PC-9 (cell line): Measurements from ENCODE around the gene DVL2. TPM values are rescaled to one million over a fixed set of nuclear protein-coding genes. Genes with fewer than 3 reads are reported as not detected.
A peak's percentile ranks its signal among the peaks of the same experiment; 100 is the strongest.

Experiments
- BruUV-seq: library from RNA; stranded (reverse); fragments of 400-500 nt; replicated peaks from 2 replicates; lab custom pipeline; 2021; lab: Mats Ljungman, UMichigan
- CTCF ChIA-PET: fragments of 300-600 bp; sonication (Branson Sonifier 250); formaldehyde crosslinking; loops from one replicate; lab custom pipeline; 2022; ENCODE audit warnings: antibody characterized with exemption; lab: Charles Lee
- POLR2A ChIA-PET: fragments of 300-600 bp; sonication (Branson Sonifier 250); formaldehyde crosslinking; loops from one replicate; lab custom pipeline; 2022; ENCODE audit warnings: antibody characterized with exemption; ENCODE audit not compliant: unreplicated experiment; lab: Charles Lee
- DNase-seq, 2 experiments: peaks; one replicate each; pipeline versions ENCODE4 v3.0.0 to v3.0.0-alpha.2; 2015 to 2022; ENCODE audit warnings: mixed read lengths in 1 of 2
- H2AFZ ChIP-seq: fragments of 200-600 bp; sonication (generic); 2 replicates; pipeline ENCODE4 v1.8.1; 2017; ENCODE audit warnings: antibody characterized with exemption
- H3F3A ChIP-seq: fragments of 200-600 bp; sonication (generic); 2 replicates; pipeline ENCODE4 v1.8.1; 2017; ENCODE audit warnings: antibody characterized with exemption, mild to moderate bottlenecking, low read depth; ENCODE audit not compliant: insufficient read depth
- H3K27ac ChIP-seq: fragments of 200-600 bp; sonication (generic); 2 replicates; pipeline ENCODE4 v1.6.1; 2016; ENCODE audit warnings: mixed run types
- H3K27me3 ChIP-seq: fragments of 200-600 bp; sonication (generic); 2 replicates; pipeline ENCODE4 v1.6.1; 2016; ENCODE audit warnings: low read depth, mixed run types; ENCODE audit not compliant: insufficient read depth
- H3K36me3 ChIP-seq: fragments of 200-600 bp; sonication (generic); 2 replicates; pipeline ENCODE4 v1.6.1; 2016; ENCODE audit warnings: low read depth, mixed run types
- H3K4me1 ChIP-seq: fragments of 200-600 bp; sonication (generic); replicated peaks from 2 replicates; pipeline ENCODE4 v1.6.1; 2016; ENCODE audit warnings: mixed run types; ENCODE audit not compliant: insufficient read depth
- H3K4me2 ChIP-seq: fragments of 200-600 bp; sonication (generic); 2 replicates; pipeline ENCODE4 v1.6.1; 2017; ENCODE audit warnings: mixed run types
- H3K4me3 ChIP-seq: fragments of 200-600 bp; sonication (generic); 2 replicates; pipeline ENCODE4 v1.6.1; 2016; ENCODE audit warnings: mixed run types
- H3K79me2 ChIP-seq: fragments of 200-600 bp; sonication (generic); 2 replicates; pipeline ENCODE4 v1.6.1; 2017; ENCODE audit warnings: low read depth, mixed run types
- H3K9me2 ChIP-seq: fragments of 200-600 bp; sonication (generic); 2 replicates; pipeline ENCODE4 v1.8.1; 2017; ENCODE audit warnings: mild to moderate bottlenecking; ENCODE audit not compliant: insufficient read depth
- H3K9me3 ChIP-seq: fragments of 200-600 bp; sonication (generic); 2 replicates; pipeline ENCODE4 v1.8.1; 2016; ENCODE audit warnings: low read depth; ENCODE audit not compliant: insufficient read depth
- H4K20me1 ChIP-seq: fragments of 200-600 bp; sonication (generic); 2 replicates; pipeline ENCODE4 v1.8.1; 2017; ENCODE audit not compliant: insufficient read depth
- CTCF ChIP-seq: fragments of 200-600 bp; sonication (generic); conservative IDR thresholded peaks from 2 replicates; pipeline ENCODE4 v1.6.1; 2017; ENCODE audit warnings: mixed run types, antibody characterized with exemption, mild to moderate bottlenecking, moderate library complexity
- EZH2 ChIP-seq: fragments of 200-600 bp; sonication (generic); IDR thresholded peaks from 2 replicates; pipeline ENCODE4 v1.8.0; 2017; ENCODE audit warnings: antibody characterized with exemption, low read depth
- intact Hi-C: fragments of 100-400 bp; cut with micrococcal nuclease; formaldehyde crosslinking; loops from one replicate; pipeline ENCODE4 v1.10.0; 2022; ENCODE audit not compliant: unreplicated experiment
- total RNA-seq: library from RNA; stranded (reverse); gene quantifications from 2 replicates; pipeline ENCODE4 v1.2.3, GENCODE V29; 2021

DVL2 gene
- total RNA-seq, 1 experiment from 2014 or later: 86.8 TPM

DNA sequence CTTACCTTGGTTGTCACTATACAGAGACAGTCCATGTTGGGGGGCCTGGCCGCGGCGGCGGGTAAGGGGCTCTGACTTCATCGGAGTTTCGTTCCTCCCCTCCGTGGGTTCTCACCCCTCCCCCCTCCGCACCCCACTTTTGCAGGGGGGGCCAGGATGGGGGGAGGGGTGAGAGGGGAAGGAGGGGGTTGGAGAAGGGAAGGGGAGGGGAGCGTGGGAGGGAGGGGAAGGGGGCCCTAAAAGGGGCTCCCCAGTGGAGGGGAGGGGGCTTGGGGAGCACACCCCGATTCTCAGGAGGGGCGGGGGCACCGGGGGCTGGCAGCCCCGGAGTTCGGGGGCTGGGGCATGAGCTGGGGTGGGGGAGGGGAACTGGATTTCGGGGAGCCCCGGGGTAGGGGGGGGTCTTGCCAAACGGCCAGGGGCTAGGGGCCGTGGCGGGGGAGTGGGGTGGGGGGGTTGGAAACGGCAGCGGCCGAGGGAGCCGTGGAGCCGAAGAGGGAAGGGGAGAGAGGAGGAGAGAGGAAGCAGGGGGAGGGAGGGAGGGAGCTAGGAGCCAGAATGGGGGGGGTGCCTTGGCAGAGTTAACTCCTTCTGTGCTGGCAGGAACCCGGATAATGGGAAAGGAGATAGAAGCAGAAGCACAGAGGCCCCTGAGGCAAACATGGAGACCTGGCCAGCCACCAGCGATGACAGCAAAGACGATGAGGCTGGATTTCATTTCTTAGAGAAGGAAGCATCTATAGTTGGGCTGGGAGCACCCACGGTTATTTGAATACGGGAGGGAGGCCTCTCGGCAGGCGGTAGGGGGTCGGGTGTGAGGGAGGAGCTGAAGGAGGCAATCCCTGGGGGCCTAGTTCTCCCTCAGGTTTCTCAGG lies 17.0 kb downstream of the DVL2 start:
- intact Hi-C loops: no loop called here
- peaks cover 18% of the 10 kb centered on the region for H4K20me1 ChIP-seq
- H3K27ac ChIP-seq: no peak overlapping the region
- no peaks in the 10 kb centered on the region for H3K9me3 ChIP-seq
- no peaks in the 10 kb centered on the region for H3K9me2 ChIP-seq
- peaks cover 15% of the 10 kb centered on the region for H3K36me3 ChIP-seq
- H3K27me3 ChIP-seq: no peaks in the 10 kb centered on the region
- POLR2A ChIA-PET: interaction anchor here (0.6 kb wide), 1 partner anchor 20 kb away, joined by 4 read pairs; no protein-coding TSS in a partner anchor
- no peak overlapping the region; the same call in 1 of the 2 replicates for H3K4me3 ChIP-seq
- no TSS peak for BruUV-seq
- H3K4me2 ChIP-seq: peak overlapping the region; percentile 51; the same call in 1 of the 2 replicates
- no peak for DNase-seq
- TF ChIP-seq CTCF: no peak
- no peak for TF ChIP-seq EZH2
- H2AFZ ChIP-seq: no peak overlapping the region
- H3K79me2 ChIP-seq: peaks cover 20% of the 10 kb centered on the region
- CTCF ChIA-PET: interaction anchor here (0.6 kb wide), 1 partner anchor 116 kb away, joined by 3 read pairs; no protein-coding TSS in a partner anchor
- peaks cover 38% of the 10 kb centered on the region for H3K4me1 ChIP-seq
- H3F3A ChIP-seq: peaks cover 52% of the 10 kb centered on the region

DNA sequence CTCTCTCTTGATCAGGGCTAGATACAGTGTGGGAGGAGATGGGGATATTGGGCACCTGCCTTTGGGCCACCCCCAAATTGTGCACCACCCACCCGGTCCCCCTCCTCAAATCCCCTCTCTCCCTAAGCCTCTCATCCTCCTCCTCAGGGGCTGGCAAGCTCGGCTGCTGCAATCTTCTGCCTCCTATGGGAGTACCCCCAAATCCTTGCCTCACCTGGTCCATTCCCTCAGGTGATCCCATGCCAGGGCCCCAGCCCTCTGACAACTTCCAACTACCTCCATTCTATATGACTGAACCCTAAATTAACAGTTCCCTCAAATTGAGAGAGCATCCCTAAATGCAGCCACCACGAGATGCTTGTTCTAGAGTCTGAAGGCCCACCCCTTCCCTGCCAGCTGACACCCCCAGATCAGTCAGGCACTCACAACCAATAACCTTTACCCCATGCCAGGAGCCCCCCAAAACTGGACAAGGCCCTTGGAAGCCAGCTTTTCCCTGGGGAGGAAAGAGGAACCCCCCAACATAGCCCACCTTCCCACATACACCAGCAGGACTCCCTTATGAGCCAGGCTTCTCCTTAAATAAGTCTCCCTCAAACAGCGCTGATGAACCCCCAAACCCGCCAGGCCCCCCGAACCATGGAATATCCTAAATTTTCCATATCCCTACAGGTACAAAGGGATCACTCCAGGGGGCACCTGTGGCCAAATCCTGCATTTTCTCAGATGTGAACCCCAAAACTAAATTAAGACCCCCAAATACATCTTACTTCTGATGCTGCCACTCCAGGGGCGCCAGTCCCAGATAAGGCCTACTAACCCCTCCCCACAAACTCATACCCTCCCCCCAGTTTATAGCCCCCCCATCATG lies 17.8 kb downstream of the DVL2 start:
- Histone ChIP-seq H3K27ac (no peak overlapping the region), H4K20me1 (peaks cover 9% of the 10 kb centered on the region), H3K4me3 (no peak overlapping the region; the same call in 1 of the 2 replicates), H3K9me3 (no peaks in the 10 kb centered on the region), H3K9me2 (no peaks in the 10 kb centered on the region), H3K79me2 (peaks cover 12% of the 10 kb centered on the region), H3K4me2 (peak overlapping the region; percentile 51; the same call in 1 of the 2 replicates), H3F3A (peaks cover 45% of the 10 kb centered on the region), H2AFZ (no peak overlapping the region), H3K27me3 (no peaks in the 10 kb centered on the region), H3K36me3 (peaks cover 6% of the 10 kb centered on the region), H3K4me1 (peaks cover 30% of the 10 kb centered on the region)
- intact Hi-C loops: no loop called here
- no TSS peak for BruUV-seq
- DNase-seq: no peak
- ChIA-PET CTCF (no interaction called here), POLR2A (interaction anchor here (0.6 kb wide), 1 partner anchor 25 kb away, joined by 4 read pairs; no protein-coding TSS in a partner anchor)
- TF ChIP-seq EZH2: no peak
- TF ChIP-seq CTCF: no peak

- no TSS peak for BruUV-seq
- intact Hi-C loops: loop anchor here (1.0 to 2.0 kb wide), 2 partner anchors 46 to 169 kb away; no protein-coding TSS in a partner anchor
- H4K20me1 ChIP-seq: peaks cover 2% of the 10 kb centered on the region
These were observed 18.6 kb downstream of the DVL2 start for GRCh38 chr17:7215652-7216180.

More at GRCh38 chr17:7215652-7216180, 18.6 kb downstream of the DVL2 start:
- Histone ChIP-seq H3K9me3 (no peaks in the 10 kb centered on the region), H3K4me1 (peaks cover 22% of the 10 kb centered on the region), H3K4me2 (peak overlapping the region; percentile 51), H3K27ac (no peak overlapping the region), H2AFZ (no peak overlapping the region), H3K79me2 (0 out of 2 replicates have a peak, but pooled peaks cover 4% of the 10 kb centered on the region), H3K27me3 (no peaks in the 10 kb centered on the region), H3K4me3 (no peak overlapping the region), H3K36me3 (no peaks in the 10 kb centered on the region), H3K9me2 (no peaks in the 10 kb centered on the region), H3F3A (peaks cover 38% of the 10 kb centered on the region)
- ChIA-PET CTCF (no interaction called here), POLR2A (interaction anchor here (0.5 to 0.7 kb wide), 3 partner anchors 8 to 188 kb away, joined by 4 to 5 read pairs (median 4); no protein-coding TSS in a partner anchor)
- TF ChIP-seq EZH2: no peak
- TF ChIP-seq CTCF: no peak
- no peak for DNase-seq
